Caco-2 (cell line): Measurements from ENCODE around the gene TBKBP1. TPM values are rescaled to one million over a fixed set of nuclear protein-coding genes. Genes with fewer than 3 reads are reported as not detected.

Experiments used
- BruUV-seq: library from RNA; stranded (reverse); fragments of 400-500 nt; replicated peaks from 2 replicates; lab custom pipeline; 2021; lab: Mats Ljungman, UMichigan
- CTCF ChIA-PET: fragments of 300-600 bp; sonication (Branson Sonifier 250); formaldehyde crosslinking; loops from one replicate; lab custom pipeline; 2022; ENCODE audit warnings: antibody characterized with exemption; lab: Charles Lee
- POLR2A ChIA-PET: fragments of 300-600 bp; sonication (Branson Sonifier 250); formaldehyde crosslinking; loops from one replicate; lab custom pipeline; 2022; ENCODE audit warnings: antibody characterized with exemption; lab: Charles Lee
- DNase-seq, 2 experiments: peaks; one replicate each; pipeline versions ENCODE4 v3.0.0 to v3.0.0-alpha.2; 2020 to 2022
- H3K27me3 ChIP-seq: replicated peaks from 2 replicates; pipeline ENCODE4 v1.6.0; 2011; ENCODE audit warnings: low read length; ENCODE audit not compliant: control insufficient read depth, insufficient read depth
- H3K36me3 ChIP-seq: 2 replicates; pipeline ENCODE4 v1.5.1; 2011; ENCODE audit warnings: low read length; ENCODE audit not compliant: control insufficient read depth, insufficient read depth
- H3K4me1 ChIP-seq: fragments of 250-450 bp; sonication (Bioruptor Pico); 2 replicates; pipeline ENCODE4 v1.5.1; 2020; ENCODE audit warnings: mild to moderate bottlenecking
- H3K4me3 ChIP-seq: 2 replicates; pipeline ENCODE4 v1.5.1; 2011; ENCODE audit warnings: low read depth, mild to moderate bottlenecking, control low read depth, low read length
- H3K9me3 ChIP-seq: fragments of 250-450 bp; sonication (Bioruptor Pico); 2 replicates; pipeline ENCODE4 v1.5.1; 2020; ENCODE audit warnings: mild to moderate bottlenecking, moderate library complexity
- H3K27ac Mint-ChIP-seq: one replicate; pipeline ENCODE4 v1.8.0; 2022; ENCODE audit warnings: mixed read lengths; ENCODE audit not compliant: unreplicated experiment
- H3K27me3 Mint-ChIP-seq: one replicate; pipeline ENCODE4 v1.8.0; 2022; ENCODE audit warnings: mixed read lengths; ENCODE audit not compliant: insufficient read depth, unreplicated experiment
- H3K36me3 Mint-ChIP-seq: one replicate; pipeline ENCODE4 v1.8.0; 2022; ENCODE audit warnings: mild to moderate bottlenecking, mixed read lengths; ENCODE audit not compliant: insufficient read depth, unreplicated experiment
- H3K4me1 Mint-ChIP-seq: one replicate; pipeline ENCODE4 v1.8.0; 2022; ENCODE audit warnings: low read depth, mixed read lengths; ENCODE audit not compliant: unreplicated experiment
- H3K4me3 Mint-ChIP-seq: one replicate; pipeline ENCODE4 v1.8.0; 2022; ENCODE audit warnings: mild to moderate bottlenecking, moderate library complexity, mixed read lengths; ENCODE audit not compliant: unreplicated experiment
- H3K9me3 Mint-ChIP-seq: one replicate; pipeline ENCODE4 v1.8.0; 2022; ENCODE audit warnings: mixed read lengths; ENCODE audit not compliant: unreplicated experiment
- CTCF ChIP-seq, 2 experiments: fragments of 200-600 bp in 1 of 2; IDR thresholded peaks; 1 replicate in 1 of 2; 2 replicates in 1 of 2; pipeline versions ENCODE4 v1.5.1 to v1.8.0; 2011 to 2022; ENCODE audit warnings: antibody characterized with exemption in 1 of 2, control low read depth in 1 of 2, inconsistent platforms in 1 of 2, low read depth in 1 of 2, low read length in 1 of 2, mild to moderate bottlenecking in 1 of 2, moderate library complexity in 1 of 2; ENCODE audit not compliant: insufficient read depth in 1 of 2, severe bottlenecking in 1 of 2, unreplicated experiment in 1 of 2
- intact Hi-C: fragments of 100-400 bp; cut with micrococcal nuclease; formaldehyde crosslinking; loops from one replicate; pipeline ENCODE4 v1.10.0; 2022; ENCODE audit not compliant: unreplicated experiment
- total RNA-seq: library from RNA; stranded (reverse); gene quantifications from 2 replicates; pipeline ENCODE4 v1.2.3, GENCODE V29; 2022

The TBKBP1 gene
- total RNA-seq, 1 experiment from 2014 or later = 27.4 TPM

DNA sequence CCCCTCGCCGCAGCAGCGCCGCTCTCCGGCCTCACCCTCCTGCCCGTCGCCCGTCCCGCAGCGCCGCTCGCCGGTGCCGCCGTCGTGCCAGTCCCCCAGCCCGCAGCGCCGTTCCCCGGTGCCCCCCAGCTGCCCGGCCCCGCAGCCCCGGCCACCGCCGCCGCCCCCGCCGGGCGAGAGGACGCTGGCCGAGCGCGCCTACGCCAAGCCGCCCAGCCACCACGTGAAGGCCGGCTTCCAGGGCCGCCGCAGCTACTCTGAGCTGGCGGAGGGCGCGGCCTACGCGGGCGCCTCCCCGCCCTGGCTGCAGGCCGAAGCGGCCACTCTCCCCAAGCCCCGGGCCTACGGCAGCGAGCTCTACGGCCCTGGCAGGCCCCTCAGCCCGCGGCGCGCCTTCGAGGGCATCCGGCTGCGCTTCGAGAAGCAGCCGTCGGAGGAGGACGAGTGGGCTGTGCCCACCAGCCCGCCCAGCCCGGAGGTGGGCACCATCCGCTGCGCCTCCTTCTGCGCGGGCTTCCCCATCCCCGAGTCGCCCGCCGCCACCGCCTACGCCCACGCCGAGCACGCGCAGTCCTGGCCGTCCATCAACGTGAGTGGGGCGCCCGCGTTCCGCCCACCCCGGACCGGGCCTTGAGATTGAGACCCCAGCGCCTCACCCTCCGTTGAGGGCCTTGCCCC lies 15.0 kb downstream of the TBKBP1 start:
- Mint-ChIP-seq H3K27me3 (peaks cover 10% of the 10 kb centered on the region), H3K4me3 (no peak overlapping the region), H3K36me3 (no peaks in the 10 kb centered on the region), H3K9me3 (no peaks in the 10 kb centered on the region), H3K27ac (no peak overlapping the region), H3K4me1 (no peaks in the 10 kb centered on the region)
- TF ChIP-seq CTCF (IDR thresholded peaks at IDR 0.05; ENCODE audit: insufficient read depth in 1 of 2, low read depth in 1 of 2, low read length in 1 of 2, severe bottlenecking in 1 of 2, unreplicated experiment in 1 of 2) = no peak
- Histone ChIP-seq H3K4me3 (no peak overlapping the region), H3K9me3 (no peaks in the 10 kb centered on the region), H3K4me1 (no peaks in the 10 kb centered on the region), H3K36me3 (0 out of 2 replicates have a peak, but pooled peaks cover 1% of the 10 kb centered on the region), H3K27me3 (no peaks in the 10 kb centered on the region)
- intact Hi-C loops = no loop called here
- ChIA-PET CTCF (interaction anchor here (1.2 kb wide), 1 partner anchor 43 kb away, joined by 3 read pairs; no protein-coding TSS in a partner anchor), POLR2A (no interaction called here)
- no peak for DNase-seq
- BruUV-seq = no TSS peak

- intact Hi-C loops = no loop called here
- H3K36me3 ChIP-seq = 0 out of 2 replicates have a peak, but pooled peaks cover 1% of the 10 kb centered on the region
- H3K4me3 ChIP-seq = no peak overlapping the region
- Mint-ChIP-seq H3K27me3 (peaks cover 14% of the 10 kb centered on the region), H3K27ac (no peak overlapping the region), H3K4me3 (no peak overlapping the region), H3K36me3 (no peaks in the 10 kb centered on the region), H3K9me3 (no peaks in the 10 kb centered on the region), H3K4me1 (no peaks in the 10 kb centered on the region)
- no peaks in the 10 kb centered on the region; the same call in 1 of the 2 replicates for H3K27me3 ChIP-seq
- CTCF ChIA-PET = no interaction called here
- BruUV-seq = no TSS peak
- no peaks in the 10 kb centered on the region for H3K9me3 ChIP-seq
- no peak for DNase-seq
- TF ChIP-seq CTCF (IDR thresholded peaks at IDR 0.05; ENCODE audit: insufficient read depth in 1 of 2, low read depth in 1 of 2, low read length in 1 of 2, severe bottlenecking in 1 of 2, unreplicated experiment in 1 of 2) = no peak
- no peaks in the 10 kb centered on the region for H3K4me1 ChIP-seq
- POLR2A ChIA-PET = no interaction called here
Observed at GRCh38 chr17:47709594-47709993, 15.6 kb downstream of the TBKBP1 start.

- no peaks in the 10 kb centered on the region for H3K9me3 Mint-ChIP-seq
- peaks cover 22% of the 10 kb centered on the region for H3K27me3 Mint-ChIP-seq
- ChIA-PET CTCF (no interaction called here), POLR2A (no interaction called here)
- no peak for TF ChIP-seq CTCF (IDR thresholded peaks at IDR 0.05; ENCODE audit: insufficient read depth in 1 of 2, low read depth in 1 of 2, low read length in 1 of 2, severe bottlenecking in 1 of 2, unreplicated experiment in 1 of 2)
- Histone ChIP-seq H3K36me3 (0 out of 2 replicates have a peak, but pooled peaks cover 1% of the 10 kb centered on the region), H3K4me1 (no peaks in the 10 kb centered on the region), H3K27me3 (no peaks in the 10 kb centered on the region; the same call in 1 of the 2 replicates), H3K4me3 (no peak overlapping the region), H3K9me3 (no peaks in the 10 kb centered on the region)
- H3K4me3 Mint-ChIP-seq = no peak overlapping the region
- H3K27ac Mint-ChIP-seq = no peak overlapping the region
- H3K36me3 Mint-ChIP-seq = no peaks in the 10 kb centered on the region
- intact Hi-C loops = no loop called here
- no peak for DNase-seq
- no TSS peak for BruUV-seq
- no peaks in the 10 kb centered on the region for H3K4me1 Mint-ChIP-seq
Observed at GRCh38 chr17:47711366-47712099, 17.6 kb downstream of the TBKBP1 start.
